A549 (cell line): Measurements from ENCODE around the gene SDR39U1.

ENCODE experiments used
- CTCF ChIP-seq: fragments of >200 bp; sonication (Bioruptor Twin); formaldehyde crosslinking; IDR thresholded peaks from 3 replicates; pipeline ENCODE4 v1.5.1; 2016
- FOSL2 ChIP-seq, 2 experiments: fragments of 450-650 bp in 1 of 2; fragments of >200 bp in 1 of 2; sonication (Bioruptor Twin) in 1 of 2; formaldehyde crosslinking; IDR thresholded peaks; 2 replicates each; pipeline versions ENCODE4 v1.5.0 to v1.6.1; 2016 to 2020; ENCODE audit warnings: mild to moderate bottlenecking in 1 of 2, moderate library complexity in 1 of 2
- MYC ChIP-seq: IDR thresholded peaks from 2 replicates; pipeline ENCODE4 v1.6.1; 2012; ENCODE audit warnings: mild to moderate bottlenecking, inconsistent platforms, low read length, improper control_type of control experiment, borderline replicate concordance
- POLR2A ChIP-seq: IDR thresholded peaks from 2 replicates; pipeline ENCODE4 v1.6.1; 2012; ENCODE audit warnings: mild to moderate bottlenecking, low read length
- POLR2AphosphoS2 ChIP-seq: conservative IDR thresholded peaks from 2 replicates; pipeline ENCODE4 v1.6.1; 2012; ENCODE audit warnings: low read length, improper control_type of control experiment, inconsistent platforms
- REST ChIP-seq: fragments of 200-600 bp; sonication (generic); IDR thresholded peaks from 2 replicates; pipeline ENCODE4 v1.6.1; 2016; ENCODE audit warnings: antibody characterized with exemption, mild to moderate bottlenecking, moderate library complexity
- RNF2 ChIP-seq: fragments of 200-600 bp; sonication (generic); IDR thresholded peaks from 2 replicates; pipeline ENCODE4 v1.6.1; 2016; ENCODE audit warnings: low read depth, mild to moderate bottlenecking, antibody characterized with exemption, moderate library complexity, borderline replicate concordance
- SMC3 ChIP-seq: fragments of >200 bp; sonication (Bioruptor Twin); formaldehyde crosslinking; IDR thresholded peaks from 3 replicates; pipeline ENCODE4 v1.6.1; 2018; ENCODE audit warnings: inconsistent platforms

- no peak for TF ChIP-seq RNF2
- no peak for TF ChIP-seq POLR2A
- no peak for TF ChIP-seq CTCF
- TF ChIP-seq REST = no peak
- no peak for TF ChIP-seq SMC3
- TF ChIP-seq POLR2AphosphoS2 = no peak
- TF ChIP-seq FOSL2 (IDR thresholded peaks at IDR 0.05) = no peak
- TF ChIP-seq FOSL2 (CRISPR knock-in tag; IDR thresholded peaks at IDR 0.05) = no peak
- TF ChIP-seq MYC = no peak
These were observed 24.6 kb downstream of the SDR39U1 start for GRCh38 chr14:24417832-24418491.
